ENCODE results near the gene PCED1B.

DNA sequence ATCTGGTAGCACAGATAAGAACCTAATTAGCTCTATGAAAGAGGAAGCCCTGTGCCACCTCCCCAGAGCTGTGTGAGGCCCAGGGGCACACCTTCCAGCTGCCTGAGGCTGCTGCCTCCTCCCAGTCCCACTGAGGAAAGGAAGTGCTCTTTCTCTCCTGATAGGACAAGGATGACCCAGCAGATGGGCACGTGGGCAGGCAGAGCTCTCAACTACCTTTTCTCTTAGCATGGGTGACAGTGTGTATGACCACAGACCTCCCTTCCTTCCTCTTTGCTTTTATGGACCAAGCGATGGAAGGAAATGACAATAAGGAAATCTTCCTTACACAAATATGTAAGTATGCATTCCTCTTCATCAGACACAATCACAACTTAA is 127.9 kb downstream of the PCED1B start:
- TF ChIP-seq, protein P1, sequence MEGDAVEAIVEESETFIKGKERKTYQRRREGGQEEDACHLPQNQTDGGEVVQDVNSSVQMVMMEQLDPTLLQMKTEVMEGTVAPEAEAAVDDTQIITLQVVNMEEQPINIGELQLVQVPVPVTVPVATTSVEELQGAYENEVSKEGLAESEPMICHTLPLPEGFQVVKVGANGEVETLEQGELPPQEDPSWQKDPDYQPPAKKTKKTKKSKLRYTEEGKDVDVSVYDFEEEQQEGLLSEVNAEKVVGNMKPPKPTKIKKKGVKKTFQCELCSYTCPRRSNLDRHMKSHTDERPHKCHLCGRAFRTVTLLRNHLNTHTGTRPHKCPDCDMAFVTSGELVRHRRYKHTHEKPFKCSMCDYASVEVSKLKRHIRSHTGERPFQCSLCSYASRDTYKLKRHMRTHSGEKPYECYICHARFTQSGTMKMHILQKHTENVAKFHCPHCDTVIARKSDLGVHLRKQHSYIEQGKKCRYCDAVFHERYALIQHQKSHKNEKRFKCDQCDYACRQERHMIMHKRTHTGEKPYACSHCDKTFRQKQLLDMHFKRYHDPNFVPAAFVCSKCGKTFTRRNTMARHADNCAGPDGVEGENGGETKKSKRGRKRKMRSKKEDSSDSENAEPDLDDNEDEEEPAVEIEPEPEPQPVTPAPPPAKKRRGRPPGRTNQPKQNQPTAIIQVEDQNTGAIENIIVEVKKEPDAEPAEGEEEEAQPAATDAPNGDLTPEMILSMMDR (conservative IDR thresholded peaks at IDR 0.05; ENCODE audit: low read depth in 2 of 2) = no peak
- TF ChIP-seq POLR2AphosphoS5 (IDR thresholded peaks at IDR 0.05; ENCODE audit: low read depth) (no peak), EZH2 (IDR thresholded peaks at IDR 0.05; ENCODE audit: low read depth, unreplicated experiment) (no peak), EZH2phosphoT487 (IDR thresholded peaks at IDR 0.05; ENCODE audit: unreplicated experiment) (no peak), ZNF114 (CRISPR knock-in tag; IDR thresholded peaks at IDR 0.05) (no peak), JUNB (IDR thresholded peaks at IDR 0.05; ENCODE audit: unreplicated experiment) (no peak), CREB1 (CRISPR knock-in tag; IDR thresholded peaks at IDR 0.05; ENCODE audit: low read depth) (no peak), ZNF331 (CRISPR knock-in tag; IDR thresholded peaks at IDR 0.05; ENCODE audit: low read depth) (no peak), STAT1 (IDR thresholded peaks at IDR 0.05; ENCODE audit: unreplicated experiment) (no peak), NANOG (IDR thresholded peaks at IDR 0.05; ENCODE audit: borderline replicate concordance) (no peak)
- TF ChIP-seq, protein P2, sequence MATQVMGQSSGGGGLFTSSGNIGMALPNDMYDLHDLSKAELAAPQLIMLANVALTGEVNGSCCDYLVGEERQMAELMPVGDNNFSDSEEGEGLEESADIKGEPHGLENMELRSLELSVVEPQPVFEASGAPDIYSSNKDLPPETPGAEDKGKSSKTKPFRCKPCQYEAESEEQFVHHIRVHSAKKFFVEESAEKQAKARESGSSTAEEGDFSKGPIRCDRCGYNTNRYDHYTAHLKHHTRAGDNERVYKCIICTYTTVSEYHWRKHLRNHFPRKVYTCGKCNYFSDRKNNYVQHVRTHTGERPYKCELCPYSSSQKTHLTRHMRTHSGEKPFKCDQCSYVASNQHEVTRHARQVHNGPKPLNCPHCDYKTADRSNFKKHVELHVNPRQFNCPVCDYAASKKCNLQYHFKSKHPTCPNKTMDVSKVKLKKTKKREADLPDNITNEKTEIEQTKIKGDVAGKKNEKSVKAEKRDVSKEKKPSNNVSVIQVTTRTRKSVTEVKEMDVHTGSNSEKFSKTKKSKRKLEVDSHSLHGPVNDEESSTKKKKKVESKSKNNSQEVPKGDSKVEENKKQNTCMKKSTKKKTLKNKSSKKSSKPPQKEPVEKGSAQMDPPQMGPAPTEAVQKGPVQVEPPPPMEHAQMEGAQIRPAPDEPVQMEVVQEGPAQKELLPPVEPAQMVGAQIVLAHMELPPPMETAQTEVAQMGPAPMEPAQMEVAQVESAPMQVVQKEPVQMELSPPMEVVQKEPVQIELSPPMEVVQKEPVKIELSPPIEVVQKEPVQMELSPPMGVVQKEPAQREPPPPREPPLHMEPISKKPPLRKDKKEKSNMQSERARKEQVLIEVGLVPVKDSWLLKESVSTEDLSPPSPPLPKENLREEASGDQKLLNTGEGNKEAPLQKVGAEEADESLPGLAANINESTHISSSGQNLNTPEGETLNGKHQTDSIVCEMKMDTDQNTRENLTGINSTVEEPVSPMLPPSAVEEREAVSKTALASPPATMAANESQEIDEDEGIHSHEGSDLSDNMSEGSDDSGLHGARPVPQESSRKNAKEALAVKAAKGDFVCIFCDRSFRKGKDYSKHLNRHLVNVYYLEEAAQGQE (IDR thresholded peaks at IDR 0.05; ENCODE audit: unreplicated experiment) = no peak
- TF ChIP-seq, protein P3, sequence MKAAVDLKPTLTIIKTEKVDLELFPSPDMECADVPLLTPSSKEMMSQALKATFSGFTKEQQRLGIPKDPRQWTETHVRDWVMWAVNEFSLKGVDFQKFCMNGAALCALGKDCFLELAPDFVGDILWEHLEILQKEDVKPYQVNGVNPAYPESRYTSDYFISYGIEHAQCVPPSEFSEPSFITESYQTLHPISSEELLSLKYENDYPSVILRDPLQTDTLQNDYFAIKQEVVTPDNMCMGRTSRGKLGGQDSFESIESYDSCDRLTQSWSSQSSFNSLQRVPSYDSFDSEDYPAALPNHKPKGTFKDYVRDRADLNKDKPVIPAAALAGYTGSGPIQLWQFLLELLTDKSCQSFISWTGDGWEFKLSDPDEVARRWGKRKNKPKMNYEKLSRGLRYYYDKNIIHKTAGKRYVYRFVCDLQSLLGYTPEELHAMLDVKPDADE (IDR thresholded peaks at IDR 0.05) = no peak
- TF ChIP-seq, protein P4, sequence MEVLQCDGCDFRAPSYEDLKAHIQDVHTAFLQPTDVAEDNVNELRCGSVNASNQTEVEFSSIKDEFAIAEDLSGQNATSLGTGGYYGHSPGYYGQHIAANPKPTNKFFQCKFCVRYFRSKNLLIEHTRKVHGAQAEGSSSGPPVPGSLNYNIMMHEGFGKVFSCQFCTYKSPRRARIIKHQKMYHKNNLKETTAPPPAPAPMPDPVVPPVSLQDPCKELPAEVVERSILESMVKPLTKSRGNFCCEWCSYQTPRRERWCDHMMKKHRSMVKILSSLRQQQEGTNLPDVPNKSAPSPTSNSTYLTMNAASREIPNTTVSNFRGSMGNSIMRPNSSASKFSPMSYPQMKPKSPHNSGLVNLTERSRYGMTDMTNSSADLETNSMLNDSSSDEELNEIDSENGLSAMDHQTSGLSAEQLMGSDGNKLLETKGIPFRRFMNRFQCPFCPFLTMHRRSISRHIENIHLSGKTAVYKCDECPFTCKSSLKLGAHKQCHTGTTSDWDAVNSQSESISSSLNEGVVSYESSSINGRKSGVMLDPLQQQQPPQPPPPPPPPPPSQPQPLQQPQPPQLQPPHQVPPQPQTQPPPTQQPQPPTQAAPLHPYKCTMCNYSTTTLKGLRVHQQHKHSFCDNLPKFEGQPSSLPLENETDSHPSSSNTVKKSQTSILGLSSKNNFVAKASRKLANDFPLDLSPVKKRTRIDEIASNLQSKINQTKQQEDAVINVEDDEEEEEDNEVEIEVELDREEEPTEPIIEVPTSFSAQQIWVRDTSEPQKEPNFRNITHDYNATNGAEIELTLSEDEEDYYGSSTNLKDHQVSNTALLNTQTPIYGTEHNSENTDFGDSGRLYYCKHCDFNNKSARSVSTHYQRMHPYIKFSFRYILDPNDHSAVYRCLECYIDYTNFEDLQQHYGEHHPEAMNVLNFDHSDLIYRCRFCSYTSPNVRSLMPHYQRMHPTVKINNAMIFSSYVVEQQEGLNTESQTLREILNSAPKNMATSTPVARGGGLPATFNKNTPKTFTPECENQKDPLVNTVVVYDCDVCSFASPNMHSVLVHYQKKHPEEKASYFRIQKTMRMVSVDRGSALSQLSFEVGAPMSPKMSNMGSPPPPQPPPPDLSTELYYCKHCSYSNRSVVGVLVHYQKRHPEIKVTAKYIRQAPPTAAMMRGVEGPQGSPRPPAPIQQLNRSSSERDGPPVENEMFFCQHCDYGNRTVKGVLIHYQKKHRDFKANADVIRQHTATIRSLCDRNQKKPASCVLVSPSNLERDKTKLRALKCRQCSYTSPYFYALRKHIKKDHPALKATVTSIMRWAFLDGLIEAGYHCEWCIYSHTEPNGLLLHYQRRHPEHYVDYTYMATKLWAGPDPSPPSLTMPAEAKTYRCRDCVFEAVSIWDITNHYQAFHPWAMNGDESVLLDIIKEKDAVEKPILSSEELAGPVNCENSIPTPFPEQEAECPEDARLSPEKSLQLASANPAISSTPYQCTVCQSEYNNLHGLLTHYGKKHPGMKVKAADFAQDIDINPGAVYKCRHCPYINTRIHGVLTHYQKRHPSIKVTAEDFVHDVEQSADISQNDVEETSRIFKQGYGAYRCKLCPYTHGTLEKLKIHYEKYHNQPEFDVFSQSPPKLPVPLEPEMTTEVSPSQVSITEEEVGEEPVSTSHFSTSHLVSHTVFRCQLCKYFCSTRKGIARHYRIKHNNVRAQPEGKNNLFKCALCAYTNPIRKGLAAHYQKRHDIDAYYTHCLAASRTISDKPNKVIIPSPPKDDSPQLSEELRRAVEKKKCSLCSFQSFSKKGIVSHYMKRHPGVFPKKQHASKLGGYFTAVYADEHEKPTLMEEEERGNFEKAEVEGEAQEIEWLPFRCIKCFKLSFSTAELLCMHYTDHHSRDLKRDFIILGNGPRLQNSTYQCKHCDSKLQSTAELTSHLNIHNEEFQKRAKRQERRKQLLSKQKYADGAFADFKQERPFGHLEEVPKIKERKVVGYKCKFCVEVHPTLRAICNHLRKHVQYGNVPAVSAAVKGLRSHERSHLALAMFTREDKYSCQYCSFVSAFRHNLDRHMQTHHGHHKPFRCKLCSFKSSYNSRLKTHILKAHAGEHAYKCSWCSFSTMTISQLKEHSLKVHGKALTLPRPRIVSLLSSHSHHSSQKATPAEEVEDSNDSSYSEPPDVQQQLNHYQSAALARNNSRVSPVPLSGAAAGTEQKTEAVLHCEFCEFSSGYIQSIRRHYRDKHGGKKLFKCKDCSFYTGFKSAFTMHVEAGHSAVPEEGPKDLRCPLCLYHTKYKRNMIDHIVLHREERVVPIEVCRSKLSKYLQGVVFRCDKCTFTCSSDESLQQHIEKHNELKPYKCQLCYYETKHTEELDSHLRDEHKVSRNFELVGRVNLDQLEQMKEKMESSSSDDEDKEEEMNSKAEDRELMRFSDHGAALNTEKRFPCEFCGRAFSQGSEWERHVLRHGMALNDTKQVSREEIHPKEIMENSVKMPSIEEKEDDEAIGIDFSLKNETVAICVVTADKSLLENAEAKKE (CRISPR knock-in tag; IDR thresholded peaks at IDR 0.05) = no peak

Measured in GM23338 (cell line).